DOHH2 (cell line): ENCODE measurements around the gene IMMT.

Experiments
- H3F3A ChIP-seq: fragments of 200-600 bp; sonication (generic), shearing (Covaris generic); 2 replicates; pipeline ENCODE4 v1.6.0; 2016; ENCODE audit warnings: antibody characterized with exemption, mild to moderate bottlenecking; ENCODE audit not compliant: control insufficient read depth, insufficient read depth
- H3K27ac ChIP-seq: fragments of 200-600 bp; sonication (generic); 2 replicates; pipeline ENCODE4 v1.5.1; 2014; ENCODE audit warnings: low read depth, mild to moderate bottlenecking, low read length, moderate library complexity
- H3K27me3 ChIP-seq: fragments of 200-600 bp; sonication (generic); 2 replicates; pipeline ENCODE4 v1.6.1; 2014; ENCODE audit warnings: mild to moderate bottlenecking, low read length, mixed read lengths; ENCODE audit not compliant: control insufficient read depth
- H3K36me3 ChIP-seq: fragments of 200-600 bp; sonication (generic); 2 replicates; pipeline ENCODE4 v1.6.1; 2014; ENCODE audit warnings: mild to moderate bottlenecking, low read length, moderate library complexity, mixed read lengths; ENCODE audit not compliant: control insufficient read depth
- H3K4me1 ChIP-seq: fragments of 200-600 bp; sonication (generic); 2 replicates; pipeline ENCODE4 v1.6.1; 2014; ENCODE audit warnings: mild to moderate bottlenecking, low read length, mixed read lengths; ENCODE audit not compliant: control insufficient read depth
- H3K4me2 ChIP-seq: fragments of 200-600 bp; sonication (generic); 2 replicates; pipeline ENCODE4 v1.6.0; 2014; ENCODE audit warnings: mild to moderate bottlenecking, low read length, moderate library complexity
- H3K4me3 ChIP-seq: fragments of 200-600 bp; sonication (generic); 2 replicates; pipeline ENCODE4 v1.5.1; 2014; ENCODE audit warnings: mild to moderate bottlenecking, low read length, mixed read lengths
- H3K79me2 ChIP-seq: fragments of 200-600 bp; sonication (generic); 2 replicates; pipeline ENCODE4 v1.6.1; 2014; ENCODE audit warnings: mild to moderate bottlenecking, low read length, mixed read lengths; ENCODE audit not compliant: control insufficient read depth
- H3K9me2 ChIP-seq: fragments of 200-600 bp; sonication (generic); replicated peaks from 2 replicates; pipeline ENCODE4 v1.6.1; 2014; ENCODE audit warnings: mild to moderate bottlenecking, low read length, mixed read lengths; ENCODE audit not compliant: control insufficient read depth
- H3K9me3 ChIP-seq: fragments of 200-600 bp; sonication (generic); 2 replicates; pipeline ENCODE4 v1.6.1; 2014; ENCODE audit warnings: antibody characterized with exemption, low read length, mixed read lengths; ENCODE audit not compliant: control insufficient read depth, insufficient read depth
- H4K20me1 ChIP-seq: fragments of 200-600 bp; sonication (generic); 2 replicates; pipeline ENCODE4 v1.6.0; 2014; ENCODE audit warnings: low read depth, mild to moderate bottlenecking, antibody characterized with exemption, low read length, moderate library complexity; ENCODE audit not compliant: control insufficient read depth, insufficient read depth
- CTCF ChIP-seq: fragments of 200-600 bp; sonication (generic); IDR thresholded peaks from one replicate; pipeline ENCODE4 v1.5.1; 2014; ENCODE audit warnings: antibody characterized with exemption, mild to moderate bottlenecking, low read depth, low read length; ENCODE audit not compliant: poor library complexity, severe bottlenecking
- EZH2phosphoT487 ChIP-seq: fragments of 200-600 bp; sonication (generic); IDR thresholded peaks from 2 replicates; pipeline ENCODE4 v1.6.1; 2017; ENCODE audit warnings: borderline replicate concordance, mild to moderate bottlenecking, antibody characterized with exemption, low read length, moderate library complexity, mixed read lengths

IMMT gene

GRCh38 chr2:86134709-86135108, 60.6 kb downstream of the IMMT start:
- Histone ChIP-seq H3K27ac (no peak overlapping the region), H3K36me3 (peaks cover 100% of the 10 kb centered on the region), H3K79me2 (no peaks in the 10 kb centered on the region), H4K20me1 (no peaks in the 10 kb centered on the region; the same call in 1 of the 2 replicates), H3K9me3 (no peaks in the 10 kb centered on the region), H3K4me2 (no peak overlapping the region), H3K27me3 (no peaks in the 10 kb centered on the region), H3K9me2 (no peaks in the 10 kb centered on the region), H3F3A (peaks cover 6% of the 10 kb centered on the region; the same call in 1 of the 2 replicates), H3K4me1 (no peaks in the 10 kb centered on the region), H3K4me3 (no peak overlapping the region)
- TF ChIP-seq CTCF (no peak), EZH2phosphoT487 (no peak)

DNA sequence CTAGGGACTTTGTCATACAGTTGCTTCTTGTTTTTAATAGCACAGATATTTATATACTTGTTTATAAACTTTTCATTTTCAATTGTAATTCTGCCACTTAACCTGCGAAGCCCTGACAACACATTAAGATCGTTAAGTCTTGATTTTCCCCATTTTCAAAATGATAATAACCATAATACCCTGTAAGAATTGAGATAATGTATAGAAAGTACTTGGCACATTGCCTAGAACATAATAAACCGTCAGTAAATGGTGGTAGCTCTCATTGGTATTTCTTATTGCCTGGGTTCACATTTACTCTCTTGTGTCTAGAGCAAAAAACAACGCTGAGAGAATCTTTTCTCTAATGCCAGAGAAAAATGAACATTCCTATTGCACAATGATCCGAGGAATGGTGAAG, 70.6 kb downstream of the IMMT start:
- Histone ChIP-seq H3K36me3 (peaks cover 99% of the 10 kb centered on the region), H3K9me3 (no peaks in the 10 kb centered on the region), H3F3A (no peaks in the 10 kb centered on the region), H3K27ac (no peak overlapping the region), H4K20me1 (no peaks in the 10 kb centered on the region; the same call in 1 of the 2 replicates), H3K4me2 (no peak overlapping the region), H3K9me2 (no peaks in the 10 kb centered on the region), H3K27me3 (no peaks in the 10 kb centered on the region), H3K4me1 (no peaks in the 10 kb centered on the region), H3K4me3 (no peak overlapping the region), H3K79me2 (peaks cover 13% of the 10 kb centered on the region)
- TF ChIP-seq EZH2phosphoT487 (no peak), CTCF (no peak)

GRCh38 chr2:86123328-86123925, 71.8 kb downstream of the IMMT start:
- no peaks in the 10 kb centered on the region; the same call in 1 of the 2 replicates for H4K20me1 ChIP-seq

More at GRCh38 chr2:86123328-86123925, 71.8 kb downstream of the IMMT start:
- H3K27ac ChIP-seq, result no peak overlapping the region
- H3K9me3 ChIP-seq, result no peaks in the 10 kb centered on the region
- no peaks in the 10 kb centered on the region for H3K4me1 ChIP-seq
- no peak overlapping the region for H3K4me3 ChIP-seq
- TF ChIP-seq CTCF (no peak), EZH2phosphoT487 (no peak)
- H3F3A ChIP-seq, result no peaks in the 10 kb centered on the region
- H3K27me3 ChIP-seq, result no peaks in the 10 kb centered on the region
- H3K4me2 ChIP-seq, result no peak overlapping the region
- H3K9me2 ChIP-seq, result no peaks in the 10 kb centered on the region
- H3K79me2 ChIP-seq, result peaks cover 10% of the 10 kb centered on the region
- H3K36me3 ChIP-seq, result peaks cover 99% of the 10 kb centered on the region
